GM15510 (cell line): Measurements from ENCODE around the gene OXCT2.
A peak's percentile ranks its signal among the peaks of the same experiment; 100 is the strongest.
"Not testable (repeated sequence)": the region's sequence is repeated elsewhere in the genome, so short reads cannot be mapped to it uniquely, and the experiment has no call there.

ENCODE experiments used
- POLR2A ChIP-seq: IDR thresholded peaks from 3 replicates; pipeline ENCODE4 v1.6.1; 2011; ENCODE audit warnings: borderline replicate concordance; ENCODE audit not compliant: insufficient read length; ENCODE audit errors: extremely low read depth

OXCT2 gene

DNA sequence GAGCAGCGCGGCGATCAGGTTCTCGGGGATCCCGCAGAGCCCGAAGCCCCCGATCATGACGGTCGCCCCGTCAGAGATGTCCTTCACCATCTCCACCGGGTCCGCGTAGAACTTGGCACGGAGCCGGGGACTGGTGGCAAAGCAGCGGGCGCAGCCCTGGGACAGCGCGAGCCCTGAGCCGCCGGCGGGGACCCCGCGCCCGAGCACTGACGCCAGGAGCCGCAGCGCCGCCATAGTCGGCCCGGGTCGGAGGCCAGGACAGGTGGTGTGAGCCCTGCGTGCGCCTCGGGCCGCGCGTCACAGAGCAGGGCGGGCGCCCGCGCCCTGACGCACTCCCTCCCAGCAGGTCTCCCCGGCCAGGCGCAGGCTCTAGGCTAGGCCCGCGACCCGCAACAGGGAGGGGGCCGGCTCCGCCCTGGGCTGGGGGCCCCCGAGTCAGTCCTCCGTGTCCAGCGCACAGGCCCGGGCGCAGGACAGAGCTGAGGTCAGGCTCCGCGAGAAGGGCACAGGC lies at the start of gene OXCT2:
Gene OXCT2, minus strand, starts transcription at position 327 of the 511 bp plus-strand sequence. Its CDS starts 93 bp downstream, at position 234.
- not testable (repeated sequence) for TF ChIP-seq POLR2A

DNA sequence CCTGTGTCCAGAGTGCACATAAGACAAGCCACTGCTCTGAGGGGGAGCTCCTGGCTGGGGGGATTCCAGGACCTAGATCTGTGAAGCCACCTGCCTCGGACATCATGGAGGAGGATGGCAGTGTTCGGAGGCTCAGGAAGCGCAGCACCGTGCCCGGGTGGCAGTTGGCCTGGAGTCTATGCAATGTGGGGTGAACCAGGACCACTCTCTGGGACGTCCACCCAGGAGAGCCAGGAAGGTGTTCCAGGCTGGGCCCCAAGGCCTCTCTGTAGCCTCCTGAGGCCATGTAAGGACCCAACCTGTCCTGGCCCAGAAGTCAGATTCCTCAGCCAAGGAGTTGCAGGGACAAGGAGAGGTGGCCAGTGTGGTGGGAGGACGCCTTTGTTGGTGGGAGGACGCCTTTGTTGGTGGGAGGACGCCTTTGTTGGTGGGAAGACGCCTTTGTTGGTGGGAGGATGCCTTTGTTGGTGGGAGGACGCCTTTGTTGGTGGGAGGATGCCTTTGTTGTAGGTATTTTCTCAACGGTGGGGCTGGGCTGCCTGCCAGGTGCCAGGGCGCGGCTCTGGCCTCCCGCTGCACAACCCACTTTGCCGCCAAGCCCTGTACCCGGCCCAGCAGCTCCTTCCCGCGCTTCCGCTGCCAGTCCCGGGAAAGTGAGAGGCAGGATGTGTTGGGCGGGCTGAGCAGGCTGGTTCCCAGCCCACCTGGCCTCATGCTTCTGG lies 48.1 kb upstream of the OXCT2 start:
- TF ChIP-seq POLR2A, result no peak

DNA sequence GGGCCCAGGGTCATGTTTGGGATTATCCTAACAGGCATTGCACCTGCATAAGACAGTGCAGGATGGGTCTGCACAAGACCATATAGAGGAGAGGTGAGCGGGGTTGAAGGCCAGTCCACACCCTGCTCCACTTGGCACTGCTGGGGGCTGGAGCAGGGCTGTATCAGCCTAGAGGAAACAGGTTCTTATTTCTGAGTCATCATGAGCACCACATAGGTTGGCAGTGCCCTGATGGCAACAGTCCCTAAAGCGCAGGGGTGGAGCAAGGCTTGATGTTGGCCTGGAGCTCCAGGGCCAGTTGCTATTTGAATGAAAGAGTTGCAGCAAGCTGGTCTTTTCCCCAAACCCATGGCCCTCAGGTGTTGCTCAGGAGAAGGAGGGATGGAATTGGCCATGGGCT lies 47.3 kb upstream of the OXCT2 start:
- TF ChIP-seq POLR2A, result no peak

DNA sequence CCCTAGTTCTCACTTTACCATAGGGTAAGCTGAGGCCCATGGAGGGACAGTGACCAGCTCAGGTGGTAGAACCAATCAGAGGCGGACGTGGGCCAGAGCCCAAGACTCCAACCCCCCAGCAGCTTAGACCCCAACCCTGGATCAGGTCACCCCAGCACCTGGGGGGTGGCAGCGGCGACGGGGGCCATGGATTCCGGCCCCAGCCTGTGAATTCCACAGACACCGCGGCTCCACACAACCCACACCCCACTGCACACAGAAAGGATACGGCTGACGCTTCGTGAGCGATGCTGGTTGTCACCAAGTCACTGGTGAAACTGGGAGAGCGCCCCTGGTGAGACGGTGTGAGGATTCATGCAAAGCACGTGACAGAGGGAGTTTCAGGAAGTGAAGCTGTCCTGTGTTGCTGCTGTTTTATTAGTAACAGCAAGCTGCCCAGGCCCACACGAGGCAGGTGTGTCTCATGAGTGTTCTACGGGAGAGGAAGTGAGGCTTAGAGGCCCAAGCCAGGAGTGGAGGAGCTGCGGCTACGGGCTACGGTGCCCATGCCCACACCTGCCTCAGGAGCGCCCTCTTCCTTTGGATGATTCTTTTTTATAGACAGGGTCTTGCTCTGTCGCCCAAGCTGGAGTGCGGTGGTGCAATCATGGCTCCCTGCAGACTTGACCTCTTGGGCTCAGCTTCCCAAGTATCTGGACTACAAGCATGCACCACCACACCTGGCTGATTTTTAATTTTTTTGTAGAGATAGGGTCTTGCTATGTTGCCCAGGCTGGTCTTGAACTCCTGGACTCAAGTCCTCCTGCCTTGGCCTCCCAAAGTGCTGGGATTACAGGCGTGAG lies 46.2 kb upstream of the OXCT2 start:
- TF ChIP-seq POLR2A, result peak; percentile 32

DNA sequence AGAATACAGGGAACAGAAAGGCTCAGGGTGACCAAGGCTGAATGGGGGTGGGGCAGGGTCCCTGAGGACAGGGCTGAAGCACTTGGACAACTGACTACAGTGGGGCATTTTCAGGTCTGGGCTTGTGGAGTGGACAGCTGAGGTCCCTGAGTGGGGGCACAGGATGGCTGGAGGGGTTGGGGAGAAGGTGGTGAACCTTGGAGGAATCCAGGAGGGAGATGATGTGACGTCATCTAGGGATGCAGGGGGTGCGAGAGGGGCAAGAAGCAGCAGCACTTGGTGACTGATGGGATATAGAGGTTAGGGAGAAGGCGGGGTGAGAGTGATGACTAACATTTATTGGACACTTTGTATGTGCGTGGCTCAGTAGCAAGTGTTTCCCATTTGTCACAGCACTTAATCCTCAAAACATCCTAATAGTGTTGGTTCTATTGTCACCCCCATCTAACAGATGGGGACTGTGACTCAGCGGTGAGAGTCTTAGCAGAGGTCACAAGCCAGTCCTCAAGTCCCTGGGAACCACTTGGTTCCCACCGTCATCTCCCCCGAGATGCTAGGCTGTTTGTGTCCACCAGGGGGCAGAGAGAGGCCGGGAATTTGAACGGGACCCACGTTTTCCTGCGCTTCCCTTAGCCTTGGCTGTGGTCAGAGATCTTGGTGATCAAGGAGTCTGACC lies 45.4 kb upstream of the OXCT2 start:
- TF ChIP-seq POLR2A, result no peak

DNA sequence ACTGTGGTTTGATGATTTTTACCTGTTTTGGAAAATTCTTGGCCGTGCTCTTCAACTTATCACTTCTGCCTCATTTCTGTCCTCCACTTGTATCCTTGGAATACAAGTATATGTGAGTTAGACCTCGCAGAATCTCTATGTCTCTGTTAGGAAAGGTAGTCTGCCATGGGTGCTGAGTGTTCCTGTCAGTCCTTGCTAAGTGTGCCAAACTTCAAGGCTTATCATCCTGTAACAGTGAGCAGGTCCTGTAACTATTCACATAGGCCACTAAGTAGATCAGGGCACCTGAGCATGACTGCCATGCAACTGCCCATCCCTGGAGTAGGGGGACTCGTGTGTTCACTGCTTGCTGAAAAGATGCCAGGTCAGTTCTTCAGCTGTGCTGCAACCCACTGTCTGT lies 41.8 kb upstream of the OXCT2 start:
- TF ChIP-seq POLR2A, result no peak

DNA sequence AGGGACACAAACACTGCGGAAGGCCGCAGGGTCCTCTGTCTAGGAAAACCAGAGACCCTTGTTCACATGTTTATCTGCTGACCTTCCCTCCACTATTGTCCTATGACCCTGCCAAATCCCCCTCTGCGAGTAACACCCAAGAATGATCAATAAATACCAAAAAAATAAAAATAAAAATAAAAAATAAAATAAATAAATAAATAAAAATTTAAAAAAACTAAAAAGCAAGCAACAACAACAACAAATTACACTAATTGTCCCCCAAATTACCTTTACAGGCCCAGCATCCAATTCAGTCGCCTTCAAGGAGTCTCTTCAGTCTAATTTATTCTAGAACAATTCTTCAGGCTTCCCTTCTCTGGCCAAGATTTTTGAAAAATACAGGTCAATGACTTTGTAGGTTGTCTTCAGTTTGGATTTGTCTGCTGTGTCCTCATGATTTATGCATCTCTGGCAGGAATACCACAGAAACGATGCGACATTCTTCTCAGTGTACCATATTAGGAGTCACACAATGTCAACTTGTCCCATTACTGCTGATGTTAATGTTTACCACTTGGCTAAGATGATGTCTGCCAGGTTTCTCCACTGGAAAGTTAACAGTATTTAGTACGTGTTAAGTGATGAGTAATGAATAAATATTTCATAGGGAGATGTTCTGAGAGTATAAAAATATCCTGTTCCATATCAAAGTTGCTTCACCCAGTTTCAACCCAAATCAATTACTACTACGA lies 37.8 kb upstream of the OXCT2 start:
- no peak for TF ChIP-seq POLR2A

DNA sequence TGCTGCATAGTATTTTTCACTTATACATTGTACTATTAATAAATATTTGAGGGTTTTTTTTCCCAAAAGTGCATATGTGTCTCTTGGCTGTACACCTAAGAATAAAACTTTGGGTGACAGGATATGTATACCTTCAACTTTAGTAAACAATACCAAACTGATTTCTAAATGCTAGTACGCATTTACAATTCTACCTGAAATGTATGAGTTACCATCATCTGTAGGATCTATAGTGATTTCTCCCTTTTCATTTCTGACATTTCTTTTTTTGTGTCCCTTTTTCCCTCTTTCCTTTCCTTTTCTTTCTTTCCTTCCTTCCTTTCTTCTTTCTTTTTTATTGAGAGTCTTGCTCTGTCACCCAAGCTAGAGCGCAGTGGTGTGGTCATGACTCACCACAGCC lies 34.2 kb upstream of the OXCT2 start:
- TF ChIP-seq POLR2A, result no peak

DNA sequence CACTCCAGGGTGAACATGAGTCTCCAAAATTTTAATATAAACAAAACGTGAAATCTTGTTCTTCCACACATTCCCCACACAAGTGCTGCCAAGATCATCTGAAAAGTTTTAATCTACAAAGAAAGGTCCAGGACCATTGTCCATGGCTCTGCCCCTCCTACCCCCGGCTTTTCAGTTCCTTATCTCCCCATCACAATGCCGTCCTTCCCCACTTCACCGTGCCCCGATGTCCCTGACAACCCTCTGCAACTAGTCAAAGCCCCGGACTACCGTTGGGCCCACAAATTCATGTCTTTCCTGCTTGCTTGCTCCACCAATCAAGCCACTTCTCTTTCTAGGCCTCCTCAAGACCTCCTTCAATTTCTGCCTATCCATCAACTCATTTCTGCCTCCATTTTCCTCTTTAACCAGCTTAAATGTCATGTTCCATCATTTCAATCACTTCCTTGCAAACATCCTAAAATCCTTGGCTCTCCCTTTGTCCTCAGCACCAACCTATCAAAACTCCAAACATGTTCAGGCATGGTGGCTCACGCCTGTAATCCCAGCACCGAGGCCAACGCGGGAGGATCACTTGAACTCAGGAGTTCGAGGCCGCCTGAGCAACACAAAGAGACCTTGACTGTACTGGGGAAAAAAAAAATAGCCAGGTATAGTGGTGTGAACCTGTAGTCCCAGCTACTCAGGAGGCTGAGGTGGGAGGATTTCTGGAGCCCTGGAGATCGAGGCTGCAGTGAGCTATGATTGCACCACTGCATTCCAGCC lies 31.5 kb upstream of the OXCT2 start:
- TF ChIP-seq POLR2A, result no peak

DNA sequence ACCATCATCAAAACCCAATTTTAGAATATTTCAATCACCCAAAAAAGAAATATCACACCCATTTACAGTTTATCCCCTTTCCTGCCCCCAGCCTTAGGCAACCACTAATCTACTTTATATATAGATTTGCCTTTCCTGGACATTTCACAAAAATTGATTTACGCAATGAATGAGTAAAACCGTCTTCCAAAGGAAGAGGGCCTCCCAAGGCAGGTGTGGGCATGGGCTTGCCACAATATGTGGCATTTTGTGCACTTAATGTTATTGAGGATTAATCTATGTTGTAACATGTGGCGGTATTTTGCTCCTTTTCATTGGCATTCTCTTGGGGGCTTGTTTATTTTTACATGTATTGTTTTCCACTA lies 29.3 kb upstream of the OXCT2 start:
- no peak for TF ChIP-seq POLR2A

DNA sequence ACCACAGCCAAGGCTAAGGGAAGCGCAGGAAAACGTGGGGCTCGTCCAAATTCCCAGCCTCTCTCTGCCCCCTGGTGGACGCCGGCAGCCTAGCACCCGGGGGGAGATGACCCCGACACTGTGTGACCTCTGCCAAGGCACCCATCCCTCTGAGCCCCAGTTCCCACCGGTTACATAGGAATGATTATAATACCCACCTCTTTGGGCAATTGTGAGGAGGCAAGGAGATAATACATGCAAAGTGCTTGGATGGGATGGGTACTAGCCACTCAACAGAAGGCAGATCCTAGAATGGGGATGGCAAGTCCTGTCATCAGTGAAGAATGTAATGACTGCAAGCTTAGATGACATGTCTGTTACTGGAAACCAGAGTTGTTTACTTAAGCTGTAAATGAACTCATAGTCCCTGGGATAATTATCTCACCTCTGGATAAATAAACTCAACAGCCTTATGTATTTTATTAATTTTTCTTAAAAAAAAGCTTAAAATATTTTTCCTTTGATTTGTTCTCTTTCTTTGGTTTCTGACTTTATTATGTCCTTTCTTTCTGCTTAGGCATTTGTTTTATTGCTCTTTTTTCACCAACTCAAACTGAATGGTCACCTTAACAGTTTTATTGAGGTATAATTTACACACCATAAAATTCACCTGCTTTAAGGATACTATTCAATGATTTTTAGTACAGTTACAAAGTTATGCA lies 28.8 kb upstream of the OXCT2 start:
- no peak for TF ChIP-seq POLR2A

DNA sequence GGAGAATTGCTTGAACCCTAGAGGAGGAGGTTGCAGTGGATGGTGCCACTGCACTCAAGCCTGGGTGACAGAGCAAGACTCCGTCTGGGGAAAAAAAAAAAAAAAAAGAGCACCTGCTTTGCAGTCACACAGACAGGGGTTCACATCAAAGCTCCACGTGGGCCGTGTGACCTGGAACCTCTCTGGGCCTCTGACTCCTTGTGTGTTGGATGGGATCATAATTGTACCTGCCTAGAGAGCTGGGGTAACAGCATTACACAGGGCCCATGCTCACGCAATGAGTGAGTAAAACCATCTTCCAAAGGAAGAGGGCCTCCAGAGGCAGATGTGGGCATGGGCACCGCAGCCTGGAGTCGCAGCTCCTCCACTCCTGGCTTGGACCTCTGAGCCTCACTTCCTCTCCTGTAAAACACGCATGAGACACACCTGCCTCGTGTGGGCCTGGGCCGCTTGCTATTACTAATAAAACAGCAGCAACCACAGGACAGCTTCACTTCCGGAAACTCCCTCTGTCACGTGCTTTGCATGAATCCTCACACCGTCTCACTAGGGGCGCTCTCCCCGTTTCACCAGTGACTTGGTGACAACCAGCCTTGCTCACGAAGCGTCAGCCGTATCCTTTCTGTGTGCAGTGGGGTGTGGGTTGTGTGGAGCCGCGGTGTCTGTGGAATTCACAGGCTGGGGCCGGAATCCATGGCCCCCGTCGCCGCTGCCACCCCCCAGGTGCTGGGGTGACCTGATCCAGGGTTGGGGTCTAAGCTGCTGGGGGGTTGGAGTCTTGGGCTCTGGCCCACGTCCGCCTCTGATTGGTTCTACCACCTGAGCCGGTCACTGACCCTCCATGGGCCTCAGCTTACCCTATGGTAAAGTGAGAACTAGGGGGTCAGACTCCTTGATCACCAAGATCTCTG lies 28.0 kb upstream of the OXCT2 start:
- peak; percentile 65 for TF ChIP-seq POLR2A

DNA sequence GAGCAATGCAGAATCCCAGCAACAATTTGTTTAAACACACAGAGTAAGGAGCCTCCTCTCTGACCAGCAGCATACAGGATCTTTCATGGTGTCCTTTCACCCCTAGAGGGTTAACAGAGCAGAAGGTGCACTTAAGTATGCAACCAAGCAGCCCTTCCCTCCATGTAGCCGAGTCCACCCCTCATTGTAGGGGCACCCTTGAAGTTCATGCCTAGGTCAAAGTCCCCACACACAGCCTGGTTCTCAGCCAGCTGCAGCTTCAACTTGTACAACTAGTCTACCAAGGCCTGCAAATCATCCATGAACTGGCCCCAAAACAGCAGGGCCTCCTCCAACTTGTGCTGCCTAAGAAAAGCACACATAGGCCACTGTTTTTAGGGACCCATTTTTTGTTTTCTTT lies 24.5 kb upstream of the OXCT2 start:
- no peak for TF ChIP-seq POLR2A

DNA sequence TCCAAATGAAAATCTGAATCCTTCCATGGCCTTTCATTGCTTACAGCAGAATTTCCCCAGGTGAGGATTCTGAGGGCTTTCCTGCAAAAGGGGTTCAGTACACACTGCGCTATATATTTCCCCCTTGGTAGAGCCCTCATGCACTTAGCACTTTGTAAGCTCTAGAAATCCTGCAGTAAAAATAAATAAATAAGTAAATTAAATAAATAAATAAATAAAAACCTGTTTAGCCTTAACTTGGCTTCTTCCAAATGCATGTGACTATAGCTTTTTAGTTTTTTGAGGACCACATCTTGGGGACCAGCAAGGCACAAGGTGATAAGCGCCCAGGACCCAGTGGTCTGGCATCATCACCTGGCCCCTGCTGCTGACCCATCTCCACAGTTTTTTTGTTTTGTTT lies 20.7 kb upstream of the OXCT2 start:
- no peak for TF ChIP-seq POLR2A
